Stimulated activated CD4-positive, alpha-beta T cell treated with anti-CD3 and anti-CD28 coated beads, Interleukin-2, amount 100 ng/mL, for 48 hours (primary cell): Measurements from ENCODE around the gene HOXA10.

Source experiments
- DNase-seq, 2 donors: peaks; one replicate each; pipeline ENCODE4 v3.0.0-alpha.2; 2020

Gene HOXA10

DNA sequence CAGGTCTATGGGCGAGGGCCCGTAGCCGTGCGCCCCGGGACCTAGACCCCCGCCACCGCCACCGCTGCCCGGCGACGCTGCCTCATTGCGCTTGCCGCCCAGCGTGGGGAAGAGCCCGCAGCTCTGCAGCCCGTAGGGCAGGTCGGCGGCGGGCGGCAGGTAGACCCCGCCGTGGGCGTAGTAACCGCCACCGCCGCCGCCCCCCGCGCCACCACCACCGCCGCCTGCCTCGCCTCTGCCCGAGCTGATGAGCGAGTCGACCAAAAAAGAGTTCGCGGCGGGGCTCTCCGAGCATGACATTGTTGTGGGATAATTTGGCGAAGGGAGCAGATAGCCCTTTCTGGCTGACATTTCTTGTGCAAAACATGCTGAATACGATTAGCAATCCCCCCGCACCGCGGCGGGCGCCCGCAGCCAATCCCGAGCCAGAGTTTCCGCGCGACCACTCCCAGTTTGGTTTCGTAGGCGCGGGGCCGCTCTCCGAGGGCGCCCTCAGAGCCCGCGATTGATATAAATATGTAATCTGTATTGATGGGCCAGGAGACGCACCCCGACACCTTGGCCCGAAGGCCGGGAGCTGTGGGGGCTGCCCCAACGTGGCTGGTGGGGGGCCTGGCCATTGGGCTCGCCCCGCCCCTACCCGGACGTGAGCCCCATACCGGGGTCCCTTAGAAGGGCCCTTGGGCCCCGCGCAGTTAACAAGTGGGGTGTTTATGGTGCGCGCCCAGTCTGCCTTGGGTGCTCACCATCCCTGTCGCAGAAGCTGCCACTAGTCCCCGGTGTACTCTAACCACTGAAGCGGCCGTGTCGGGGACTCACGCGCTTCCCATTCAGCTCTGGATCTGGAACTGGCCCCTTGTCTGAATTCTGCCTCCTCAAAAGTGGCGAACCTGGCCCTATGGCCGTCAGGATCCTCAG is at the start of gene HOXA10:
TSS of gene HOXA10 (minus strand) at position 365 of the 918 bp plus-strand sequence. CDS start at position 351, 14 bp downstream.
- DNase-seq, result no peak

DNA sequence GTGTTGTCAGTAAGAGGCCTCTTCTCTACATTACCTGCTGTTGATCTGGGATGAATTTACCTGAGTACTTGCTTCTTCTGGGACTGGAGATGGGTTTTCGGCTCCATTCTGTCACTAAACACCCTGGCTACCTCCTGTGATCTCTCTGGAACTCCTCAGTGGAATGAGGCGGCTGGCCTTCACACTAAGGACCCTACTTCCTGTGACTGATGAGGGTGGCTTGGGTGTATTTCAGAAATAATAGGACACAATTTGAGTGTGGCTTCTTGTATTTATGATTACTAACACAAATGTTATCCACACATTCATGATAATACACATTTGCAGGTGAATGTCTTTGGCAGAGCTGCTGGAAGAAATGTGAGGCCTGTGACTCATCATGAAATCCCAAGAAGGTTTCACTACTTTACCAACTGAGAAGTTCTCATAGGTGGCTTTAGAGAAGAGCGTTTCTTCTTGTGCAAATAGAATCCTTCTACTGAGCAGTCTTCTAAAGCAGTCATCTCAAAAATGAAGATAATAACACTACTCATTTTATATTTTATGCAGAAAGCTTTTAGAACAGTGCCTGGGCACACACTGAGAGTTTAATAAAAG is 47.2 kb upstream of the HOXA10 start:
- DNase-seq, result no peak

DNA sequence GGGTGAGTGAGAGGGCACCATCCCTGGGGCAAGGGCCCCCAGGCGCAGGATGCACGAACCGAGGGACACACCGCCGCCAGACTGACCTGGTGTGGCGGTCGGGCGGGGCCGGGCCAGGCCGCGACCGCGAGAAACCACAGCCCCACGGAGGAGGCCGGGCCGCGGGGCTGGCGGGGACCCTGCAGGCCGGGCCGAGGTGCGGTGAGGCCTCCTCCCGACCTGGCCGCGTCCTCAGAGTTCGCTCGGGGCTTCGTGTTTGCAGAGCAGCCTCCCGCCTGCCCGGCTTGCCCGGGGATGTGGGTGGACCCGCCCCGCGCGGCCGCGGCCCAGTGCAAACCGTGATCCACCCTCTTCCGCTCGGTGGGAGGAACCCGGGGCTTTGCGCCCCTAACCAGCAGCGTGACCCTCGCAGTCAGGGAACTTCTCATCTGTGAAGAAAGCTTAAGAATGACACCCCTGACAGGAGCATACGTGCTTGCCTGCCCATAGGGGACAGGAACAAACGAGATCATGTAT is 46.4 kb upstream of the HOXA10 start:
- DNase-seq, result no peak

DNA sequence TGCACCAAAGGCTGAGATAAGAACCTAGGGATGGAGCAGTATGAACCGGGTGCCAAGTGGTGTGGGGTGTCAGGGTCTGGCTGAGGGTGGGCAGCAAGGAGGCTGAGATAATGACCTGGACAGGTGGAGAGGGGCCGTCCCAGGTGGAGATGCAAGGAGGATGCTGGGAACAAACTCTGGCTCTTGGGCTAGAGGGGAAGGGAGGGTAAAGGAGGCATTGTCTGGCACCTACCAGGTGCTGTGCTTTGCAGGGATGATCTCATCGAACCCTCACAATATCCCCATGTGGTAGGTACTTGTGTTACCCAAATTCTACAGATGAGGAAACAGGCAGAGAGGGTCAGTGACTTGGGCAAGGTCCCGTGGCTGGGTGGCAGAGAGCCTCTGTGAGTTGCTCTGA is 45.7 kb upstream of the HOXA10 start:
- DNase-seq, result no peak

DNA sequence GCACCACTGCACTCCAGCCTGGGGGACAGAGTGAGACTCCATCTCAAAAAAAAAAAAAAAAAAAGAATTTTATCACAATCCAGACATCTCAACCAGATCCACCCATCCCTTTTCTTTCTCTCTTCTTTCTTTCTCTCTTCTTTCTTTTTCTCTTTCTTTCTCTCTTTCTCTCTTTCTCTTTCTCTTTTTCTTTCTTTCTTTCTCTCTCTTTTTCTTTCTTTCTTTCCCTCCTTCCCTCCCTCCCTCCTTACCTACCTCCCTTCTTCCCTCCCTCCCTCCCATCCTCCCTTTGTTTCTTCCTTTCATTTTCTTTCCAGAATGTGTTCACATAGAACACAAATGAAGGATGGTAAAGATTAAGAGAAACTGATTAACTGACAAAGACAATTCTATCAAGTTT is 43.8 kb upstream of the HOXA10 start:
- no peak for DNase-seq

DNA sequence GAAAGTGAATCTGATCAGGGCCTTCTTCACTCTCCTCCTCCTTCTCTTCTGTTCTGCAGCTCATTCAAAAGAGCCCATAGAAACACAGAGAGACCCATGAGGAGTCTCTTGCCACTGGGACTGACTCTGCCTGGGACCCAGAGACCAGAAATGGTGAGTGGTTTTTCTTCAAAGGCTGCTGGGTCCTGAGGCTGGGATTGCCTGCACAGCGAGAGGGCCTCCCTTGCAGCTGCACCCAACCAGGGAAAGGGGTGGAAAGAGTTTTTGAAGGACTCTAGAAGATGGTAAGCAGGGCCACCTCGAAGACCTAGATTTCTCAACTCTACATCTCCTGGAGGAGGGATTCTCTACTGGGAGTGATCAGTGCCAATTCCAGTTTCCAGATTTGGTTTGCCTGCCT is 41.2 kb upstream of the HOXA10 start:
- no peak for DNase-seq

DNA sequence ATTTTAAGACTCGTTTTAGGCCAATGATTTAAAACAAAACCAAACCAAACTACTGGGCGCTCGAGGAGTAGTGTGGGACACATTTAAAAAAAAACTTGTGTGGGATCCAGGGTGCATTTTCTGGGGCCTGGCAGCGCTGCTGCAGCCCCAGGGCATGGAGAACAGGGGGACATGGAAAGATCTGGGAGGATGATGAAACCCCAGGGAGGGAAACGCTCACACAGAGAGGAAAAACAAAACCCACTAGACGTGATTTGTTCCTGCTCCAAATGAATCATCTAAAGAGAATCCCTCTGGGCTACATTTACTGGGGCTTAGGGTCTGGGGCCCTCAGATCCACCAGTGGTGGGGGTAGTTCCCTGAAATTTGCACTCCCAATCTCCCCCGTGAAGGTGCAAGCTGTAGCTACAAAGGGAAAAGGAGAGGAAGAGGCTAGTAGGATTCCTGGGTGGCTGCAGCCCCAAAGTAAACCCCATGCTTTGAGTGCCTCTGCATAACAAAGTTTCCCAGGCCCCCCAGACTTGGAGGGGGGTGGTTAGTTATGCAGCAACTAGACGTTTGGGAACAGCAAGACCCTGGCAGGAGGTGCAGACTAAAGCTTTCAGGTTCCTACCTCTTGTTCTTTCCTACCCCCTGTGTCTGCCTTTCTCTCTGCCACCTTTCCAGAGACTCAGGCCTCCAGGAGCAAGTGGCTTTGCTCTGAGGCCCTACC is 40.3 kb upstream of the HOXA10 start:
- no peak for DNase-seq

DNA sequence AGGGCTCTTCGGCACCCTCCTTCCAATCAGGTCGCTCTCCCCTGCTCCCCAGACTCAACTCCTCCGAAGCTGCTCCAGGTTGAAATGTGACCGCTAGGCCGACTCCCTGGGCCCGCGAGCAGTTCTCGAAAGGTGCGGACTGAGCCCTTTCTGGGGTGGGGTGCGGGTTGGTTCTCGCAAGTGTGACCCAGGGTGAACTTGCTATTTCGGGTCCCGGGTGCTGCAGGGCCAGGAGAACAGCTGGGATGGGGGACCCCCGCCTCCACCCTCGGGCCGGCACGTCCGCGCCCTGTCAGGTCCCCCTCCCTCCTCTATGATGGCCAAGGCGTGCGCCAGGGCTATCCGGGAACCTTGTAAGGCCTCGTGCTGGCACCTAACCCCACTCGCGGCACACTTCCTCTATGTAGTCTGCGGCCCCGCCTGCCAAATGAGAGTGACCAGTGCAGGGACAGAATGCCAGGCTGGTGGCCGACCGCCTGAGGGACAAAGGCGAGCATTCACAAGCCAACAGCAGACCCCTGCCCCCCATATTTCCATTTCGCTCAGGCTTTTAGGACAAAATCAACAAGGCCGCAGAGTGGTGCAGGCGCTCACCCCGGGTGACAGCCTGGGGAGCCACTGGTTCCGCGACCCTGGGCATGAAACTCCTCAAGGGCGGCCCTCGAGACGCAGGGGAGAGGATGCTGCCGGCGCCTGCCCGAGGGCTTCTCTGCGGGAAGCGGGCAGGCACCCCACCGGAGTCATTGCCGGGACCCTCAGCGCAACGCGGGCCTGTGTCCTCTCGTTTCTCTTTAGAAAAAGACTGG is 39.5 kb upstream of the HOXA10 start:
- no peak for DNase-seq

DNA sequence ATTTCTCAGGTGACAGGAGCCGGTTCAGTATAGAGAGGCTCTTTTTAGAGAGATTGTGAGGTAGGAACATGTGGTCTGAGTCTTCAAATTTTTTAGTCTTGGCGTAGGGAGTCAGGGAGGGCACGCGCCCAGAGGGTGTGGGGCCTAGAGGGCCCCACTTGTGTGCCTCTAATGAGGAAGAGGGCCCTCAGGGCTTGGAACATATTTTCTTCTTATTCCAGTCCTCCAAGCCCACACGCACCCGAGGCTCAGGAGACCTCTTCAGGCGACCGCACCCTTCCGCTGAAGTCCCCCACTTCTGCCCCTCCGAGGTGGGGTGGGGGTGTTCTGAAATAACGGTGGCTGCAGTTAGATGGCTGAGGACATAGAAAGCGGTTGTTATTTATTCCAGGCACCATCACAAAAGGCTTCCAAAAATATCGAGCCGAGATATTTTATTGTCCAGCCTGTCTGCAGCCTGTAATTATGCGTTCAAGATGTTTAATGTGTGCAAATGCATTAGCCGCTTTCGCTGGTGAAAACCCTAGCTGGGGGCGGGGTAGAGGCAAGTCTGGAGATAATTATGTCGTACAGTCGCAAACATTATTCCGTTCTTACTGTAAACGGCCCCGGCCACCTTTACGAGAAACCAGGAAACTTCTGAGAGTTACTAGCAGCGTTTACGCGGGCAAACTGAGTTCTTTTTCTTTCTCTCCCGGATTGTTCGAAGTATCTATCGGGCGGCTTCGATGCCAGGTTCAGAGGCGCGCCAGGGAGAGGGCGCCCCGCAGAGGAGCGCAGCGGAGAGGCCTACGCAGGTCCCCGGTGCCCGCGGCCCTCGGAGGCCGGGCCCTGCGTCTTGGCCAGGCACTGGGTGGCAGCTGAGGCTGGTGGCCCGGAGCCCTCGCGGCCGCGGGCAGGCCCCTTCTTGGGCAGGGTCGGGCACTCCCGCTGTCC is 38.6 kb upstream of the HOXA10 start:
- no peak for DNase-seq

DNA sequence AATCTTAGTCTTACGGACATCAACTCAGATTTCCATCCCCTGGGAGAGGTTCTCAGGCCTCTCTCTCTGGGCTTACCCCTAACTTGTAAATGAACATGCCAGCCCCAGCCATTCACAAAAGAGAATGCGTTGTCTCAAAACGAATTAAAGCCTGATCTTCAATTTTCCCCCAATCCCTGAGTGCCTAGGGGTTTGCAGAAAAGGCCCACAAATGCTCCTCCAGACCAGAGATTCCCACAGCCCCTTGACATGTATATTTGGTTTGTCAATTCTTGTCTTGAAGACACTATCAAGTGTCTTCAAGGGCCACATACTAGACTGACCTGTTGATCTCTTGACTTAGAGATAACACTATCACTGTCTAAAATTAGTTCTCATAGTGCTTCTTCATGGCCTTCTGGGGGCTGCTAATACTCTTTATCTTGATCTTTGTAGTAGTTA is 37.7 kb upstream of the HOXA10 start:
- DNase-seq, result no peak

DNA sequence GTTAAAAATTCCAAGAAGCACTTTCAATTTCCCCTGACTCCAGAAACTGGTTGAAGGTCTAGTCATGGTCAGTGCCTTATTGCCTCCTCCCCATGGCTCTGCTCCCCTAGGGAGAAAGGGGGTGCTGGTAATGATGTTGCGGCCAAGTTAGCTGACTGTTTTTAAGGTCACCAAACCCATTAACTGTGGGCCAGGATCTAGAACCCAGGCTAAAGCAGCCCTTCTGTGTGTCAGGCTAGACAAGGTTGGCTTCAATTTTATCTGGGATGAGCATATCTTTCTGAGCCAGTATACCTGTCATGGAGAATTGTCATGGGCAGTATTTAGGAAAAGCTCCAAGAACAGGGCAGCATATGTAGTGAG is 36.9 kb upstream of the HOXA10 start:
- DNase-seq, result no peak

DNA sequence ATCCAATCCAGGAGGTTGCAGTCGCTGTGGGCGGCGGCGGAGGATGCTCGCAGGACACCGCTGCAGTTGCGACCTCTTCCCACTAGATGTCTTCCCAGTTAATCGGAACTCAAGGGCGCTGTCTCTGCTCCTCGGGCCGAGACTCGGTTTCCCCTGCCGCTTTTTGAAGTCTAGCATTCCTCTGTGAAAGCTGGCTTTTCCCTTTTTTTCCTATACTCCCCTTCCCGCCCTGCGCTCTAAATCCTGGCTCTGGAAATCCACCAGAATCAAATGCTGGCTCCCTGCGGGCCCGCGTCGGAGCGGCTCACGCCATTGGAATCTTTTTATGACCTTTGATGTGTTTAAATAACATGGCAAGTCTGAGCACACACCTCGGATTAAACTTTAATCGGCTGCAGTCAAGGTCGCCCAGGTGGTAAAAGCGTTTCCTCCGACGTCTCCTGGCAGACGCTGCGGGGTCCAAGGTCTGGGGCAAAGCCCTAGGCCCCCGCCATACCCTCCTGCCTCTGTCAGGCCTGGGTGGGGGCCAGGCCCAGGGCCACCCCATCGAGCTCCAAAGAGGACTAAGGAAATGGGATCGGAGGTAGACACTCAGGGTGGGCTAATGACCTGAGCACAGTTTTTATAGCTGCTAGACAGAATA is 36.4 kb upstream of the HOXA10 start:
- DNase-seq, result peak in 1 of 2 donors; percentile 52

DNA sequence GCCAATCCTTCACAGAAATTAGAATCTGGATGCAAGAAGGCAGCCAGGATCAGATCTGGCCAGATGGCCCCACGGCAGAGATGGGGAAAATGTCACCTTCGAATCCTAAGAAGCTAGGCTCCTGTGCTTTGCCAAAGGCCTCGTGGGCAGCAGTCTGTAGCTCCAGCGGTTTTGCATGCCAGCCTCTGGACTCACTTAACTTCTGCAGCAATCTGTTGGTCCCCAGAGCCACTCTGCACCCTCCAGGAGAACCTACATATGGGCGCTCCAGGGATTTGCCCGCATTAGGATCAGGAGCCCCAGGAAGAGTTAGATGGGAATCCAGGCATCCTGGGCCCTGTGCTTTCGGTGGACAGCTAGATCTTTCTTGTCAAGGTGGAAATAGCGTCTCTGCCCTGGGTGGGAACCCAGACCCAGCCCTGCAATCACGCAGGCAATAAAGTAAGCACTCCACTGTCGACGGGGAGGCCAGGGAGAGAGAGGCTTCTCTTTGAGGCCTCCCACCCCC is 35.9 kb upstream of the HOXA10 start:
- no peak for DNase-seq

DNA sequence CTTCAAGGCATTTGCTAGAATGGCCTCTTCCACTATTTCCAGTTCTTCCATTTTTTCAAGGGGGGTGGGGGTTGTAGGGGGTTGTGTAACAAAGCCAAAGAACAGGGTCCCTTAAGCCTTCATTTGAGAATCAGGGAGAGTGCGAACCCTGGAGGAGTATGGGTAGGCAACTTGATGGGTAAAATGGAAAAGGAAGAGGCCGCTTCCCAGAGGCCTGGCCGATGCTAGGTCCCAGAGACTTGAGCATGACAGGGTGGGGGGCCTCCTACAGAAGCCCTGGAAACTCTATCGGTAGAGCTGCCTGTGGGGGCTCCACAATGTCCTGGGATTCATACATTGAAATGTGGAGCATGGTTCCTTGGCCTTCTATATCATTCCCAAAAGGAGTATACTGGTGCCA is 34.9 kb upstream of the HOXA10 start:
- DNase-seq, result no peak

DNA sequence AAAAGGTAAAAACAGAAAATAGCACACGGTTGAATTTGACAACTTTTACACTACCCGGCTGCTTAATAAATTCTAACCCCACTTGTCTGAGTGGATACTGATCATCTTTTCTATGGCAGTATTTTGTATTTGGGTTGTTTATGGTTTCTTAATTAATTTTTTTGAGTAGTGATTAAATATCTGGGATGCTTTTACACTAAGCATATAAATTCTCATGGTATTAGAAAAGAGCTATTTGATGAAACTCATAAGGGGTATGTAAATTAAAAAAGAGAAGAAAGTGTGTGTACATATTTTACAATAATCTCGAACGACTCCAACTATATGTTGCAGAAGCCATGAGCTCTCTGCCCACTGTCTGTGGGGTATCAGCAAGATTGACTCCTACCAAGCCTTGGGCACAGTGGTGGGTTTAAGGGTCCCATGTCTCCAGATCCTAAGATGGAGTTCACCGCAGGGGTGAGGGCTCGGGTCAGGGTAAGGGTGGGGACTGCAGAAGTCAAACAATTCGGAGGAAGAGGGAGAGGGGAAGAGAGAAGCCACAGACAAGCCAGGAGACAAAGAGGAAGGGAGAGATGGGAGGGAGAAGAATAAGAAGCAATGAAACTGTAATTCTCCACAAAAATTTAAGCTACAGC is 33.3 kb upstream of the HOXA10 start:
- DNase-seq, result no peak

DNA sequence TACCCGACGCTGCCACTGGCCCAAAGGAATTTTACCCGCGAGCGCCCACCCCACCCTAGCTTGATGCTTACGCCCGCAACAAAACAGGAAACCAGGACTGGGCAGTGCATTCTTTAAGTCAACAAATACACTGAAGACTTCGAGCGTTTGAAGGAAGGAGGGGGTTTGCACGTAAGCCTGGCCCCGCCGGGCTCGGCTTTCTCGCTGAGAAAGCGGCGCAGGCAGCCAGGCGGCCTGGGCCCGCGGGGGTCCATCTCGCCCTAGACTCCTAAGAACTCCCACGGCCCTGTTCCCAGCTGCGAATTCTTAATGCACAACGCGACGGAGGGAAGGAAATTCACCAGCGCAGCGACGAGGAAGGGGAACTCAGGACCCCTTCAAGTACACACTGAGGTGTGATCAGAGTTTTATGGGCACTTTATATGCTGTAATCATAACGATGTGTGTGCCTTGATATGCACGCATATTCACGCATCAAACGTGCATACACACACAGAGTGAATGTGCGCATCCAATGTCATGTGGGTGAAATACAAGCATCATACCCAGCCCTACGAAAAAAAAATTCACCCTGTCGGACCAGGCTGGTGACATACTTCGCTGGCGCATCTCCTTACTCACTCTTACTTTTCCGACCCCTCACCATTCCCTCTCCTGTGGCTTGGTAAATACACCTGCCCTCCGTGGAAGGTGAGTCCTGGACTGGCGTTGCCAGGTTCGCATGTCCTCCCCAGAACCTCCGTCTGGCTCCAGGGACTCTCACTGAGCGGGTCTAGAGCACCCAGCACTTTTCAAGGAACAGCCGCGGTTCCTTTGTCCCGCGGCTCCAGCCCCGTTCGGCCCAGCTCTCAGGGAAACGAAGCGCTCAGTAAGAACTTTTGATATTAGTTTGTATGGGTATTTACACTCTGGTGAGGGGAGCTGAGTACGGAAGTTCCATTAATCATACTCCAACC is 31.5 kb upstream of the HOXA10 start:
- no peak for DNase-seq

DNA sequence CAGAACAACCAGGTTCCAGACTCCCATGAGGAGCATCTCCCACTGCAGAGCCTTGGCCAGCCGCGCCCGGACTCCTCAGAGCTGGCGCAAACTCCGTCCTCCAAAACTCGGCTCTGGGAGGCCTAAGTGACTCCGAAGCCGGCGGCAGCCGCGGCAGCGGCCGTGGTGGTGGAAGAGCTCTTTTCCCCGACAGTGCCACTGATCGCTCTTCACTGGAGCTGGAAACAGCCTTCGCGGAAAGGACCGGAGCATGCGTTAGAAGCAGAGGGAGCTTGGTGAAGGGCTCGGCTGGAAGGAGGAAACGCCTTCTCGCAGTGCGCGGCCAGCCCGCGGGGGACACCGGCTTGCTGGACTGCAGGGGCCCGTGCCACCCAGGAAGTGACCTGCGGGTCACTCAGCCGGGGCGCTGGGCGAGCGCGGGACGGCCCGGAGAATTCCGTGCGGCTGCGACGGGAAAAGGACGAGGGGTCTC is 30.8 kb upstream of the HOXA10 start:
- no peak for DNase-seq

DNA sequence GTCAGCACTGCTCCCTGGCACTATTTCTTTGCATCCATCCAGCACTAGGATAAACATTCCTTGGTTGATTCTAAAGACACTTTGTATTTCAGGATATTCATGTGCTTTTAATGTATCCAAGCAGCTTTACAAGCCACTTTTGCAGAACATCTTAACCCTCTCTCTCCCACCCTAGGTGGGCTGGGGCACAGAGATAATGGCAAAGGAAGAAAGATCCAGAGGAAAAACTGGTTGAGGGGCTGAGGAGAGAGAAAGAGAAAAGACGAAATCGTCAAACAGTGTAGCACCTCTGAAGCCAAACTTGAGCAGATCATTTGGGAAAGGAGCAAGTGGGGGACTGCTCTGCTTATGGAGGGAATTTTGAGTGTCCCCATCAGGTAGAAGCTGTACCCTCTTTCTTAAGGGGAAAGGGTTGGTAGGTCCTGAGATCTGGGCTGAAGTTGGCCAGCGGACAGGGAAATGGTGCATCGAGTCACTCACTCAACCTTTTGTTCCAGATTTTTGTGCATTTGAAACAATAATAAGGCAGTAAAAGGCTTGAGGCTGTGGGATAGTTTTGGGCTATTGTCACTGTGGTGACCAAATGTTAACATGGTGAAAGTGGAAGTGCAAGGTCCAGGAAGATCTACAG is 30.0 kb upstream of the HOXA10 start:
- DNase-seq, result no peak
